ENCODE results near the gene CABLES1.
"Not testable (repeated sequence)": the region's sequence is repeated elsewhere in the genome, so short reads cannot be mapped to it uniquely, and the experiment has no call there.

CABLES1 gene

GRCh38 chr18:23237524-23238151, 102.4 kb downstream of the CABLES1 start:
- H3K4me1 Mint-ChIP-seq (ENCODE audit: low read depth) = peaks cover 9% of the 10 kb centered on the region
- H3K27ac Mint-ChIP-seq = peak overlapping the region; percentile 78

DNA sequence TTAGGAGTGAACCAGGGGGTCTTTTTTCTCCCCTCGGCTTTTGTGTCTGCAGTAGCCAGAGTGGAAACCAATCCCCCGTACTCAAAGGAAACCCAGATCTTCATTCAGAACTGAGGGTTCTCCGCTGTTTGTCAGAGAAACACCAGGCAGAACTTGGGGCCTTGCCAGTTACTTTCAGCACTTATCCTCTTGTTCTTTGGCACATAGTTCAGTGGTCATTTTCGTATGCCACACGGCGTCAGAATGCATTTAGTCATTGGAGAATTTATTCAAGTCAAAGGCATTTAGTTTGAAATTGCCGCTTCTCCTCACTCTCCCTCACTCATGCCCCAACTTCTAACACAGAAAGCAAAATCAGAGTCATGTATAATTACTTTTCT, 102.9 kb downstream of the CABLES1 start:
- H3K9me3 Mint-ChIP-seq (ENCODE audit: low read depth) = no peaks in the 10 kb centered on the region
- H3K4me1 Mint-ChIP-seq (ENCODE audit: low read depth) = peaks cover 9% of the 10 kb centered on the region
- H3K36me3 Mint-ChIP-seq = peaks cover 2% of the 10 kb centered on the region
- H3K27ac Mint-ChIP-seq = no peak overlapping the region
- no peaks in the 10 kb centered on the region for H3K27me3 Mint-ChIP-seq
- peak overlapping the region; percentile 72 for H3K4me3 Mint-ChIP-seq

More at GRCh38 chr18:23237524-23238151, 102.4 kb downstream of the CABLES1 start:
- Mint-ChIP-seq H3K27me3 (no peaks in the 10 kb centered on the region), H3K9me3 (ENCODE audit: low read depth) (no peaks in the 10 kb centered on the region), H3K36me3 (peaks cover 2% of the 10 kb centered on the region), H3K4me3 (peak overlapping the region; percentile 72)

- H3K36me3 Mint-ChIP-seq = peaks cover 2% of the 10 kb centered on the region
- no peak overlapping the region for H3K27ac Mint-ChIP-seq
- peak overlapping the region; percentile 72 for H3K4me3 Mint-ChIP-seq
- no peaks in the 10 kb centered on the region for H3K27me3 Mint-ChIP-seq
- no peaks in the 10 kb centered on the region for H3K9me3 Mint-ChIP-seq (ENCODE audit: low read depth)
- H3K4me1 Mint-ChIP-seq (ENCODE audit: low read depth) = peaks cover 9% of the 10 kb centered on the region
Observed at GRCh38 chr18:23238651-23239349, 103.5 kb downstream of the CABLES1 start.

DNA sequence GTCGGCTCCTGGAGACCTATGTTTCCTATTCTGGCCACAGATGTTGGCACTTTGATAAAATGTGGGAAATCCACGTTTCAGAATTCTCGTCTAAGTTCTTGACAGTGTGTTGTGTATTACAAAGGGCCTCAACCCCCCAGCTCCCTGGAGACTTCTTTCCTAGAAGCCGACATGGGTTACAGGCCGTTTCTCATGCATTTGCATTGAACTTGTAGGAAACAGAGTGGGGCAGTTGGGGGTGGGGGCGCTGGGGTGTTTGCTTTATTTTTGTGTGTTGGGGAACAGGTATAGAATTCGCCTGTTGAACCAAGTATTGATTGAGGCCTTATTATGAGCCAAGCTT, 104.0 kb downstream of the CABLES1 start:
- peaks cover 9% of the 10 kb centered on the region for H3K4me1 Mint-ChIP-seq (ENCODE audit: low read depth)
- no peaks in the 10 kb centered on the region for H3K9me3 Mint-ChIP-seq (ENCODE audit: low read depth)
- no peak overlapping the region for H3K27ac Mint-ChIP-seq
- no peak overlapping the region for H3K4me3 Mint-ChIP-seq
- peaks cover 2% of the 10 kb centered on the region for H3K36me3 Mint-ChIP-seq
- no peaks in the 10 kb centered on the region for H3K27me3 Mint-ChIP-seq

GRCh38 chr18:23239885-23240608, 104.8 kb downstream of the CABLES1 start:
- Mint-ChIP-seq H3K9me3 (ENCODE audit: low read depth) (no peaks in the 10 kb centered on the region), H3K27ac (no peak overlapping the region), H3K4me3 (no peak overlapping the region), H3K4me1 (ENCODE audit: low read depth) (peaks cover 9% of the 10 kb centered on the region), H3K36me3 (peaks cover 2% of the 10 kb centered on the region), H3K27me3 (no peaks in the 10 kb centered on the region)

- Mint-ChIP-seq H3K27me3 (no peaks in the 10 kb centered on the region), H3K9me3 (ENCODE audit: low read depth) (no peaks in the 10 kb centered on the region), H3K36me3 (peaks cover 2% of the 10 kb centered on the region), H3K4me3 (no peak overlapping the region), H3K4me1 (ENCODE audit: low read depth) (peaks cover 9% of the 10 kb centered on the region), H3K27ac (no peak overlapping the region)
Observed at GRCh38 chr18:23240609-23240930, 105.3 kb downstream of the CABLES1 start.

DNA sequence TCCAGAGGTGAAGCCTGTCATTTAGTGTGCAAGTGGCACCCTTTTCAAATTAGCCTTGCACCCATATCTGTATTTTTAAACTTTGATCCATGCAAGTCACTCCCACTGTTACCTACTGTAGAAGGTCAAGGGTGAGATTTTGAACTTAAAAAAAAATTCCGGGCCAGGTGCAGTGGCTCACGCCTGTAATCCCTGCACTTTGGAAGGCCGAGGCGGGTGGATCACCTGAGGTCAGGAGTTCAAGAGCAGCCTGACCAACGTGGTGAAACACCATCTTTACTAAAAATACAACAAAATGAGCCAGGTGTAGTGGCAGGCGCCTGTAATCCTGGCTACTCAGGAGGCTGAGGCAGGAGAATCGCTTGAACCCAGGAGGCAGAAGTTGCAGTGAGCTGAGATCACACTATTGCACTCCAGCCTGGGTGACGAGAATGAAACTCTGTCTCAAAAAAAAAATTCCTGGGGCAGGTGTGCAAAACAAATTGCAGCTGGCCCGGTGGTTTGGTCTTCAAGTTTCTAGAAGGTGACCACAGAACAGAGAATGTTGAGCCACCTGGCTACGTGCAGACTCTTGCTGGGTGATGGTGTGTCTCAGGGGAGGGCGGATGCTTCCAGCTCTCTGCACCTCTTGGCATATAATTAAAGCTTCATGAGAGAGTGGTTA, 106.7 kb downstream of the CABLES1 start:
- H3K9me3 Mint-ChIP-seq (ENCODE audit: low read depth); H3K27ac Mint-ChIP-seq; H3K27me3 Mint-ChIP-seq; H3K4me3 Mint-ChIP-seq; H3K36me3 Mint-ChIP-seq; H3K4me1 Mint-ChIP-seq (ENCODE audit: low read depth): not testable (repeated sequence)

DNA sequence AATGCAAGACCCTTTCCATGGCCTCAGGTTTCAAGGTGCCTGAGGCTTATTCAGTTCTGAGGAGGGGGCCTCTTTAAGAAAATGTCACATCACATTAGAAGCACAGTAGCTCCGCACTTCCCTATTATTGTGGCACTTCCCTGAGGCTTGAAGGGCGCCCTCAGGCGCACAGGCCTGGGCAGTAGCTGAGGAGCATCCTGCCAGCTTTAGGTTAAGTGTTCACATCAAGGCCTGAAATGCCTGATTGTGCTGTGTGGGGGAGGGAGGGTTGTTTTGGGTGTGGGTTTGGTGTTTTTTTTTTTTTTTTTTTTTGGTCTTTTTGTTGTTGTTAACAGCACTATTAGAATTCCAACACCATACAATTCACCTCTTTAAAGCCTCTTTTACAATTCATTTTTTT, 107.9 kb downstream of the CABLES1 start:
- H3K27ac Mint-ChIP-seq = no peak overlapping the region
- H3K27me3 Mint-ChIP-seq = no peaks in the 10 kb centered on the region
- peaks cover 4% of the 10 kb centered on the region for H3K4me1 Mint-ChIP-seq (ENCODE audit: low read depth)
- H3K4me3 Mint-ChIP-seq = no peak overlapping the region
- H3K9me3 Mint-ChIP-seq (ENCODE audit: low read depth) = no peaks in the 10 kb centered on the region
- peaks cover 2% of the 10 kb centered on the region for H3K36me3 Mint-ChIP-seq

DNA sequence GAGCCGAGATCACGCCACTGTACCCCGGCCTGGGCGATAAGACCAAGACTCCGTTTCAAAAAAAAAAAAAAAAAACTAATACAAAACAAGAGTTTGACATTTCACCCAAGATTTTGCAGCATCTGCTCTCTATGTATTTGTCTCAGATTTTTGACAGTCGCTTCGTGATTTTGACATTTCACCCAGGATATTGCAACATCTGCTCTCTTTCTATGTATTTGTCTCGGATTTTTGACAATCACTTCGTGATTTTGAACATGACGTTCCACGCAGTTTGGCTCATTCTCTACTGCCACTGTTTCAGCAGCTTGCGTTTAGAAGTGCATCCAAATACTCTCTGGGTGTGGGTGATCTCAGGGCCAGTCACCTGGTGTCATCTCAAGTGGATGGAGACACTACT, 108.5 kb downstream of the CABLES1 start:
- Mint-ChIP-seq H3K36me3 (peaks cover 2% of the 10 kb centered on the region), H3K4me3 (no peak overlapping the region), H3K4me1 (ENCODE audit: low read depth) (no peaks in the 10 kb centered on the region), H3K27ac (no peak overlapping the region), H3K9me3 (ENCODE audit: low read depth) (no peaks in the 10 kb centered on the region), H3K27me3 (no peaks in the 10 kb centered on the region)

DNA sequence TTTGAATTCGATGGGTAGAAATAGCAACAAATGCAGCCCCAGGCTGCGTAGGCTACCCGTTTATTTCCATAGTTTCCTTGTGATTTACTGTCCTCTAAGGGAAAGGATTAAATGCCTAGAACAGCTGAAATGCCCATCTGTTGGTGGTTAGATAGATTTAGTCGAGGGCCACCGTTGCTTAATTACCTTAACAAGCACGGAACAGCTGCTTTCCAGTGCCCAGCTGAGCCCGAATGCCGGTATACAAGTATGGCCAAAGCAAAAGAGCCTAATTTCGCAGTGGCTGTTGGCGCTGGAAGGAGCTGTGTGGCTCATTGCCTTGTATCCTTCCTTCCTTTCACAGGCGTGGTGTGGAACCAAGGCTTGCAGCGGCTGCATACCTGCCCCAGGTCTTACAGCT, 109.1 kb downstream of the CABLES1 start:
- Mint-ChIP-seq H3K9me3 (ENCODE audit: low read depth) (no peaks in the 10 kb centered on the region), H3K27ac (no peak overlapping the region), H3K4me1 (ENCODE audit: low read depth) (no peaks in the 10 kb centered on the region), H3K27me3 (no peaks in the 10 kb centered on the region), H3K36me3 (peaks cover 2% of the 10 kb centered on the region), H3K4me3 (no peak overlapping the region)

DNA sequence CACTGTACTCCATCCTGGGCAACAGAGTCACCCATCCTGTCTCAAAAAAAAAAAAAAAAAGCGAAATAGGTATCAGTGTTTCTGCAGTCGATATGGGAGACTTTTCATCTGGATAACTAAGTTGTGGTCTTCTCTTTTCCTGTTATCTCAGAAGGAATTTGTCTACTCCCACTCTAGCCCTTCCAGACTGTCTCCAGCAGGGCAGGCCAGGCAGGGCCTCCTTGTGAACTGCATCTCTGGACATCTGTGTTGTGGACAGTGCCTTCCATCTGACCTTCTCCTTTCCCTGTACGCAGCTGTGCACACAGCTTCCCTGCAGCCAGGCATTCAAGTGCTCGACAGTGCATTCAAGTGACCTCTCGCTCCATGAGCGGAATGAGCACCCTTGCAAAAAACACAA, 110.2 kb downstream of the CABLES1 start:
- no peak overlapping the region for H3K27ac Mint-ChIP-seq
- no peaks in the 10 kb centered on the region for H3K27me3 Mint-ChIP-seq

GRCh38 chr18:23247331-23247730, 112.0 kb downstream of the CABLES1 start:
- no peak overlapping the region for H3K4me3 Mint-ChIP-seq
- no peaks in the 10 kb centered on the region for H3K9me3 Mint-ChIP-seq (ENCODE audit: low read depth)
- H3K27me3 Mint-ChIP-seq = no peaks in the 10 kb centered on the region
- no peaks in the 10 kb centered on the region for H3K36me3 Mint-ChIP-seq
- H3K27ac Mint-ChIP-seq = no peak overlapping the region
- no peaks in the 10 kb centered on the region for H3K4me1 Mint-ChIP-seq (ENCODE audit: low read depth)

More for the DNA sequence above, 110.2 kb downstream of the CABLES1 start:
- Mint-ChIP-seq H3K4me3 (no peak overlapping the region), H3K9me3 (ENCODE audit: low read depth) (no peaks in the 10 kb centered on the region), H3K36me3 (no peaks in the 10 kb centered on the region), H3K4me1 (ENCODE audit: low read depth) (no peaks in the 10 kb centered on the region)

DNA sequence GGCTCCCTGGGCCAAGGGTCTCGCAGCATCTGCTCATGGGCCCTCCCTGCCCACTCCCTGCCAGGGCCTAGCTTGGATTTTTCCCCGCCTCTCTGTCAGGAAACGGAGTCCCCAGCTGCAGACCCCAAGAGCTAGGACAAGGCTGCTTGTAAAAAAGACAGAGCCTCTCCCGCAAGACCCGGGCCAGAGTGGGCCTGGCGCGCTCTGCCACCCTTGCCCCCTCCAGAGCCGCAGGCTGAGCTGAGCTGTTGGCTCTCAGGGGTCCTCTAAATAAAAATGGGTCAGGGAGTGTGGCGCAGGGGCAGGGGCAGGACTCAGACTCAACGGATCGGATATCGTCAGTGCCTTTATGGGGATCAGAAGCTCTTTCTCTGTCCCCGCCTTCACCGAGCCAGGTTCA, 112.6 kb downstream of the CABLES1 start:
- H3K4me3 Mint-ChIP-seq = no peak overlapping the region
- H3K9me3 Mint-ChIP-seq (ENCODE audit: low read depth) = no peaks in the 10 kb centered on the region
- H3K36me3 Mint-ChIP-seq = no peaks in the 10 kb centered on the region
- no peaks in the 10 kb centered on the region for H3K27me3 Mint-ChIP-seq
- no peak overlapping the region for H3K27ac Mint-ChIP-seq
- H3K4me1 Mint-ChIP-seq (ENCODE audit: low read depth) = no peaks in the 10 kb centered on the region

- Mint-ChIP-seq H3K4me3 (no peak overlapping the region), H3K27me3 (no peaks in the 10 kb centered on the region), H3K9me3 (ENCODE audit: low read depth) (no peaks in the 10 kb centered on the region), H3K4me1 (ENCODE audit: low read depth) (no peaks in the 10 kb centered on the region), H3K36me3 (no peaks in the 10 kb centered on the region), H3K27ac (no peak overlapping the region)
Observed at GRCh38 chr18:23248826-23249225, 113.5 kb downstream of the CABLES1 start.

GRCh38 chr18:23249348-23249747, 114.1 kb downstream of the CABLES1 start:
- Mint-ChIP-seq H3K36me3 (no peaks in the 10 kb centered on the region), H3K27me3 (no peaks in the 10 kb centered on the region), H3K27ac (no peak overlapping the region), H3K4me1 (ENCODE audit: low read depth) (no peaks in the 10 kb centered on the region), H3K4me3 (no peak overlapping the region), H3K9me3 (ENCODE audit: low read depth) (no peaks in the 10 kb centered on the region)
